NT2/D1 (cell line): ENCODE results near the gene IQUB.

Experiments used
- YY1 ChIP-seq: IDR thresholded peaks from 2 replicates; pipeline ENCODE4 v1.6.1; 2011; ENCODE audit not compliant: insufficient read length, insufficient read depth
- ZNF274 ChIP-seq: IDR thresholded peaks from 2 replicates; pipeline ENCODE4 v1.6.1; 2011; ENCODE audit warnings: mild to moderate bottlenecking, low read depth, low read length

- TF ChIP-seq YY1 = no peak
- no peak for TF ChIP-seq ZNF274
Observed at GRCh38 chr7:123579416-123579815, 45.0 kb upstream of the IQUB start.
